Activated T-helper 2 cell treated with anti-CD3 and anti-CD28 coated beads, Interferon-gamma antibody, Interleukin-2, Interleukin-4, amounts not matched to agents 10 μg/mL and 5 μg/mL and 100 μg/mL, durations not matched to agents 14 hours and 24 hours and 36 hours (primary cell): ENCODE data around the gene NAGK. TPM values are rescaled to one million over a fixed set of nuclear protein-coding genes. Genes with fewer than 3 reads are reported as not detected.
"Not testable (repeated sequence)": the region's sequence is repeated elsewhere in the genome, so short reads cannot be mapped to it uniquely, and the experiment has no call there.

Experiments
- DNase-seq: peaks from one replicate; pipeline ENCODE4 v3.0.0; 2021; ENCODE audit warnings: low spot score
- H3K27ac Mint-ChIP-seq: one replicate; pipeline ENCODE4 v1.8.0; 2021; ENCODE audit warnings: mixed read lengths
- H3K27me3 Mint-ChIP-seq: one replicate; pipeline ENCODE4 v1.8.0; 2021; ENCODE audit warnings: low read depth, mixed read lengths
- H3K36me3 Mint-ChIP-seq: one replicate; pipeline ENCODE4 v1.8.0; 2021; ENCODE audit warnings: low read depth, mixed read lengths
- H3K4me1 Mint-ChIP-seq: one replicate; pipeline ENCODE4 v1.8.0; 2021; ENCODE audit warnings: low read depth, mixed read lengths
- H3K4me3 Mint-ChIP-seq: one replicate; pipeline ENCODE4 v1.8.0; 2021; ENCODE audit warnings: low read depth, mild to moderate bottlenecking, moderate library complexity, mixed read lengths
- H3K9me3 Mint-ChIP-seq: one replicate; pipeline ENCODE4 v1.8.0; 2021; ENCODE audit warnings: mixed read lengths
- intact Hi-C: fragments of 100-400 bp; cut with micrococcal nuclease; formaldehyde crosslinking; loops from one replicate; pipeline ENCODE4 v1.15.1; 2023
- total RNA-seq: library from RNA; stranded (reverse); gene quantifications from 2 replicates; pipeline ENCODE4 v1.2.3, GENCODE V29; 2022

The NAGK gene
- 59.3 and 62.4 TPM in 2 replicates for total RNA-seq

DNA sequence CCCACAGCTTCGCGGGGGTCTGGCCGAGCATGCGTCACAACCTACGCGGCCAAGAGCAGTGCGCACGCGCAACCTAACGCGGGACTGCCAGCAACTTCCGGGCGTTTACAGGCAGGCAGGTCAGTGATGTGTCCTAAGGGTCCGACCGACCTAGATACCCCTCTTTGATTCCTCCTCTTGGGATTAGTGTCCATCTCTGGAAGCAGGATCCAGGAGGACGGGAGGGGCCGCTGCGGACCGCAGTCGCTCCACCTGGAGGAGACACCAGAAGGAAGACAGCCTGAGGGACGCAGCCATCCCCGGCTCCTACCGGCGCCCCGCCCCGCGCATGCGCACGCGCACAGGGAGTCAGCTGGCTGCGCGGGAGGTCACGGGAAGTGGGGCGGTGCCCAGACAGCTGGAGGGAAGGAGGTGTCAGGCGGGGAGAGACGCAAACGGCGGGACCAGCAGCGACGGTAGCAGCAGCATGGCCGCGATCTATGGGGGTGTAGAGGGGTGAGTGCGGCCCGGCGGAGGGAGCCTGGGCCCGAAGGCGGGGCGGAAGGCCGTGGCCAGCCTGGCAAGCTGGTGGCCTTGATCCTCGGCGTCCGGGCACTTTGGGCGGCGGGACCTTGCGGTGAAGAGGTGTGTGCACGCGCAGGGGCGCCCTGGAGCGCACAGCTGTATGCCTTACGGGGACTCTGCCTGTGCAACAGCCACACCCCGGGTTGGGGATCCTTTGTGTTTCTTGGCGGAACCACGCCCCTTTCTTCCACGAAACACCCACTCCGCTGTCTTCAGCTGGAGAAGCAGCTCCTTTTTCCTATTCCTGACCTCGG lies at the start of gene NAGK:
Gene NAGK, plus strand, starts transcription at position 431 of the 818 bp plus-strand sequence. Its CDS starts 36 bp downstream, at position 467.
- peaks cover 44% of the 10 kb centered on the region for H3K4me1 Mint-ChIP-seq
- peak within 1 kb of the TSS; percentile 95 for H3K4me3 Mint-ChIP-seq
- peaks cover 19% of the 10 kb centered on the region for H3K36me3 Mint-ChIP-seq
- H3K9me3 Mint-ChIP-seq, result no peaks in the 10 kb centered on the region
- DNase-seq, result peak; percentile 97
- H3K27me3 Mint-ChIP-seq, result peaks cover 1% of the 10 kb centered on the region
- peak within 1 kb of the TSS; percentile 94 for H3K27ac Mint-ChIP-seq
- intact Hi-C loops, result loop anchor here (1.0 kb wide), 2 partner anchors 62 to 159 kb away; partner anchors contain the start of genes MCEE, MPHOSPH10 and PAIP2B

DNA sequence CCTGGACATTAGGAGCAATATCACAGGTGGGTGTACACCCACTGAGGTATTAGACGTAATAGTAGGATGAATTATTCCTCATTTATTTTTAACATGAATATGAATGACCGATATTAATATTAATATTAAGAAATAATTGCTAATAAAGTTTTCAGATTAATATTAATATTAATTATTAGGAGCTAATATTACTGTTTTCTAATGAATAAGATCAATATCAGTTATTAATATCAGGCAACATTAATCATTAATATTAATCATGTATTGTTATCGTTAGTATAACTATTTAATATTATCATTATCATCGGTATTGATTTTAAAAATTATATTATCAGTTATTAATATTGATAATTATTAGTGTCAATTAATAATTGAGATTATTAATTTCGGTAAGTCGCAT lies 48.5 kb upstream of the NAGK start:
- H3K36me3 Mint-ChIP-seq, intact Hi-C loops, H3K4me3 Mint-ChIP-seq, H3K9me3 Mint-ChIP-seq, H3K27me3 Mint-ChIP-seq, DNase-seq, H3K27ac Mint-ChIP-seq: not testable (repeated sequence)
- H3K4me1 Mint-ChIP-seq, result peaks cover 13% of the 10 kb centered on the region

DNA sequence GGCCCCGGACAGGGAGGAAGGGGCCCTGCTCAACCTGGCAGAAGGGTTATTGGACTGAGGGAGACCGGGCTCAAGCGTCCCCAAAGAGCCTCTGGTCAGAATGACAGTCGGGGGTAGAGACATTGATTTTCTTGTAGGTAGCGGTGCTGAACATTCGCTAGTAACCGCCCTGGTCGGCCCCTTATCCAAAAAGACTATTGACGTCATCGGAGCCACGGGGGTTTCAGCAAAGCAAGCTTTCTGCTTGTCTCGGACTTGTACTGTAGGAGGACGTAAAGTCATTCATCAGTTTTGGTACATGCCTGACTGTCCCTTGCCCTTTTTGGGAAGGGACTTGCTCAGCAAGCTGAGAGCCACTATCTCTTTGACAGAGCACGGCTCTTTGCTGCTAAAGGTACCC lies 47.1 kb upstream of the NAGK start:
- not testable (repeated sequence) for H3K4me3 Mint-ChIP-seq, H3K36me3 Mint-ChIP-seq, H3K27ac Mint-ChIP-seq

DNA sequence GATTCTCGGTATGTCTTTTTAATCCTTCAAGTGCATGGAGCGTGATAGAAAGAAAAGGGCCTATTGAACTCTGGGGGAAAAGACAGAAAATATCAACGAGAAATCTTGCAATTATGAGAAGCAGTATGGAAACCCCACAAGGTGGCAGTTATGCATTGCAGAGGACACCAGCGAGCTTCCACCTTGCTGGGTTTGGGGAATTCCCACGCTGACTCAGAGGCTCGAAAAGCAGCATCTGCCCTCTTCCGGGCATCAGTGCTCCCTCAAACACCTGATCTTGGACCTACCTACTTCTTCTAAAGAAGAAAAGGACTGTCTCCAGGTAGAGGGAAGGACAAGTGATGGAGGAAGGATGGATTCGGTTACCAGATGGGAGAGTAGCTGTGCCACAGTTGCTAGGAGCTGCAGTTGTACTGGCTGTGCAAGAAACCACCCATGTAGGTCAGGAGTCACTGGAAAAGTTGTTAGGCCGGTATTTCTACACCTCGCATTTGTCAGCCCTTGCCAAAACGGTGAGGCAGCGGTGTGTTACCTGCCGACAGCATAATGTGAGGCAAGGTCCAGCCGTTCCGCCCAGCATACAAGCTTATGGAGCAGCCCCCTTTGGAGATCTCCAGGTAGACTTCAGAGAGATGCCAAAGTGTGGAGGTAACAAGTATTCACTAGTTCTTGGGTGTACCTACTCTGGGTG lies 44.8 kb upstream of the NAGK start:
- H3K9me3 Mint-ChIP-seq, H3K27me3 Mint-ChIP-seq, H3K27ac Mint-ChIP-seq, H3K4me3 Mint-ChIP-seq, H3K36me3 Mint-ChIP-seq, intact Hi-C loops: not testable (repeated sequence)
- DNase-seq, result peak; percentile 40
- H3K4me1 Mint-ChIP-seq, result peaks cover 13% of the 10 kb centered on the region

More for the DNA sequence above, 47.1 kb upstream of the NAGK start:
- H3K27me3 Mint-ChIP-seq, DNase-seq, intact Hi-C loops, H3K9me3 Mint-ChIP-seq: not testable (repeated sequence)
- peaks cover 13% of the 10 kb centered on the region for H3K4me1 Mint-ChIP-seq

DNA sequence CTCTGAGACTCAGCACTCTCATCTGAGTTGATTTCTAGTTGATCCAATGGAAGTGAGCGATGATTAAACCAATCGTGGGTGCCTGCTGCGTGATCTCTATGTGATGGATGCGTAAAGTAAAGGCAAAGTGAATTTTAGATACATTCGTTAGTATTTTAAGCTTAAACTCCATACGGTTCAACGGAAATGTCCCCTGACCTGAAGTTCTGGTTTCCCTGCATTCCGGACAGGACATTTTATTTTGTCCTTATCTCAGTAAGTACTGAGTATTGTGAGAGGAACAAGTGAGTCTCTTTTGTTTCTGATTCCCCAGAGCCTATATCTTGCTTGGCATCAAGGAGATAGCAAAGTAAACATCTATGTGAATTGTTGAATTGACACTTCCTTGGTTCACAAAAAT lies 32.2 kb upstream of the NAGK start:
- H3K36me3 Mint-ChIP-seq, H3K9me3 Mint-ChIP-seq, intact Hi-C loops, DNase-seq, H3K4me1 Mint-ChIP-seq, H3K27ac Mint-ChIP-seq, H3K4me3 Mint-ChIP-seq: not testable (repeated sequence)
- peaks cover 12% of the 10 kb centered on the region for H3K27me3 Mint-ChIP-seq

DNA sequence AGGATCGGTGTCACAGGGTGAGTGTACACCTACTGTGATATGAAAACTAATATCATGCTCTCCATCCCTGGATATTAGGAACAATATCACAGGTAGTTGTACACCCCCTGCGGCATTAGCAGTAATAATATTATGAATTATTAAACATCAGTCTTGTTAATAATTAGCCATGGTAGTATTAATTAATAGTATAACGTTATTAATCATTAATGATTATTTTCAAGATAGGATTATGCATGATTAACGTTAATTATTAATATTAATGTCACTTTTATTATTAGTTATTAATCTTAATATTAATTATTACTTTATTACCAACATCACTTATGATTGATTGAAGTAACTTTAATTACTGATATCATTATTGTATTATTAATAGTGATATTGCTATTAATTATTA lies 26.2 kb upstream of the NAGK start:
- no peak for DNase-seq
- no peak overlapping the region for H3K27ac Mint-ChIP-seq
- H3K4me3 Mint-ChIP-seq, result no peak overlapping the region
- H3K27me3 Mint-ChIP-seq, result peaks cover 2% of the 10 kb centered on the region
- H3K9me3 Mint-ChIP-seq, result no peaks in the 10 kb centered on the region
- H3K36me3 Mint-ChIP-seq, result no peaks in the 10 kb centered on the region
- intact Hi-C loops, result no loop called here
- no peaks in the 10 kb centered on the region for H3K4me1 Mint-ChIP-seq

DNA sequence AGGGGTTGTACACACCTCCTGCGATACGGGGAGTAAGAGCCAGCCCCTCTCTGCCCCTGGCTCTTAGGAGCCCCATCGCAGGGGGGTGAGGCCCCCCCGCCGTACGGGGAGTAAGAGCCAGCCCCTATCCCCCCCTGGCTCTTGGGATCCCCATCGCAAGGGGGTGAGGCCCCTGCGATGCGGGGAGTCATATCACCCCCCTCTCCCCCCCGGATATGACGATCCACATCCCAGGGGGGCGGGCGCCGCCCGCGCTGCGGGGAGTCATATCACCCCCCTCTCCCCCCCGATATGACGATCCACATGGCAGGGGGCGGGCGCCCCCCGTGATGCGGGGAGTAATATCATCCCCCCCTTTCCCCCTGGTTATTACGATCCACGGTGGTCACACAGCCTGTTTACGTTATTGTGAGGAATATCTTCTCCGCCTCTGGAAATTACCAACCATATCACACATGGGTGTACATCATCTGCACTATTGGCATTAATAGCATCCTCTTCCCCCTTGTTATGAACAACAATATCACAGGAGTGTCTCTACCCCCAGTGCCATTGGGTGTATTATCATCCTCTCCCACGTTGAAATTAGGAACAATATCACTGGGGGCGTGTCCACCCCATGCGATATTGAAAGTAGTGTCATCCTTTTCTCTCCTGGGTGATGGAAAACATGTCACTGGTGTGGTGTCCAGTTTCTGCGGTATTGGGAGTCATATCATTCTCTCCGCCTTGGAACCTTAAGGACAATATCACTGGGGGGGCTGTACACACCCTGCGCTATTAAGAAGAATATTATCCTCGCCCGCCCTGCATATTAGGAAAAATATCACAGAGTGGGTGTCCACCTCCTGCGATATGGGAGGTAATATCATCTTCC lies 24.7 kb upstream of the NAGK start:
- no peaks in the 10 kb centered on the region for H3K36me3 Mint-ChIP-seq
- H3K27ac Mint-ChIP-seq, result no peak overlapping the region
- no peak overlapping the region for H3K4me3 Mint-ChIP-seq
- intact Hi-C loops, result no loop called here
- no peak for DNase-seq
- no peaks in the 10 kb centered on the region for H3K4me1 Mint-ChIP-seq
- H3K27me3 Mint-ChIP-seq, result no peaks in the 10 kb centered on the region
- no peaks in the 10 kb centered on the region for H3K9me3 Mint-ChIP-seq

DNA sequence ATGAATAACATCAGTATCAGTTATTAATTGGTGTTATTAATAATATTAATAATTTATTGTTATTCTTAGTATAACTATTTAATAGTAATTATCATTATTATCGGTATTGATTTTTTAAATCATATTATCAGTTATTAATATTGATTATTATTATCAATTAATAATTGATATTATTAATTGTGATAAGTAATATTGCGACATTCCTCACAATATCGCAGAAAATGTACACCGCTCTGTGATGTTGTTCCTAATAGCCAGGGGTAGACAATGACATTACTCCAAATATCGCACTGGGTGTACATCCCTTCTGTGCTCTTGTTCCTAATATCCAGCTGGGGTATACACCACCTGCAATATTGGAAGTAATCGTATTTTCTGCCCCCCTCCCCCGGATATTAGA lies 23.3 kb upstream of the NAGK start:
- Mint-ChIP-seq H3K9me3 (no peaks in the 10 kb centered on the region), H3K4me1 (peaks cover 4% of the 10 kb centered on the region), H3K27ac (no peak overlapping the region), H3K36me3 (no peaks in the 10 kb centered on the region), H3K27me3 (no peaks in the 10 kb centered on the region), H3K4me3 (no peak overlapping the region)
- intact Hi-C loops, result no loop called here
- no peak for DNase-seq

DNA sequence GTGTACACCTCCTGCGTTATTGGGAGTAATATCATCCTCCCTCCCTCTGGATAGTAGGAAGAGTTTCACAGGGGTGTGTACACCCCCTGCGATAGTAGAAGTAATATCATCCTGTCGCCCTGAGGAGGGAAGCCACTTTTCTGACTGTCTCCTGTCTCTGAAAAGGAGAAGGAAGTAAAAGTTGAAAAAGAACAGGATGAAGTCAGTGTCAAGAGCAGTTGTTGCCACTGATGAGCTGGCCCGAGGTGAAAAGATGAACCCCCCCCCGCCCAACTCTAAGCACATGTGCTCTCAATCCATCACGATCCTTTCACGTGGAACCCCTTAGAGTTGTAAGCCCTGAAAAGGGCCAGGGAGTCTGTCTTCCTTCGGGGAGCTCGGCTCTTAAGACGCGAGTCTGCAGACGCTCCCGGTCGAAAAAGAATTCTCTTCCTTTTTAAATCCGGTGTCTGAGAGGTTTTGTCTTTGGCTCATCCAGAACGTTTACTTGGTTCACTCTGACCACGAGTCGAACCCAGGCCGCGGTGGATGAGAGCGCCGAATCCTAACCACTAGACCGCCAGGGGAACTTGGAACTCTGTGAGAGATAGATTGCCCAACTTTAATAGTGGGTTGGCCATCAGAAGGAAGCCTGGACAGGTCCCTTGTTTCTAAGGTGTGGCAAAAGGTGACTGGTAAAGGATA lies 22.4 kb upstream of the NAGK start:
- no peak for DNase-seq
- H3K27me3 Mint-ChIP-seq, result no peaks in the 10 kb centered on the region
- intact Hi-C loops, result no loop called here
- H3K9me3 Mint-ChIP-seq, result no peaks in the 10 kb centered on the region
- no peaks in the 10 kb centered on the region for H3K36me3 Mint-ChIP-seq
- H3K4me3 Mint-ChIP-seq, result no peak overlapping the region
- H3K27ac Mint-ChIP-seq, result no peak overlapping the region
- peaks cover 4% of the 10 kb centered on the region for H3K4me1 Mint-ChIP-seq

DNA sequence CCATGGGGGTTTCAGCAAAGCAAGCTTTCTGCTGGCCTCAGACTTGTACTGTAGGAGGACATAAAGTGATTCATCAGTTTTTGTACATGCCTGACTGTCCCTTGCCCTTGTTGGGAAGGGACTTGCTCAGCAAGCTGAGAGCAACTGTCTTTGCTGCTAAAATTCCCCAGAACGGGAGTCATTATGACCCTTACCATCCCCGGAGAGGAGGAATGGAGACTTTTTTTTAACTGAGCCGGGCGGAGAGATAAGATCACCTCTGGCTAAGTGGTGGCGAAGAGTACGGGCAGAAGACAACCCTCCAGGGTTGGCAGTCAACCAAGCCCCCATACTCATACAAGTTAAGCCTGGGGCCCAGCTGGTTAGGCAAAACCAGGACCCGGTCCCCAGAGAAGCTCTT lies 20.4 kb upstream of the NAGK start:
- intact Hi-C loops, result no loop called here

DNA sequence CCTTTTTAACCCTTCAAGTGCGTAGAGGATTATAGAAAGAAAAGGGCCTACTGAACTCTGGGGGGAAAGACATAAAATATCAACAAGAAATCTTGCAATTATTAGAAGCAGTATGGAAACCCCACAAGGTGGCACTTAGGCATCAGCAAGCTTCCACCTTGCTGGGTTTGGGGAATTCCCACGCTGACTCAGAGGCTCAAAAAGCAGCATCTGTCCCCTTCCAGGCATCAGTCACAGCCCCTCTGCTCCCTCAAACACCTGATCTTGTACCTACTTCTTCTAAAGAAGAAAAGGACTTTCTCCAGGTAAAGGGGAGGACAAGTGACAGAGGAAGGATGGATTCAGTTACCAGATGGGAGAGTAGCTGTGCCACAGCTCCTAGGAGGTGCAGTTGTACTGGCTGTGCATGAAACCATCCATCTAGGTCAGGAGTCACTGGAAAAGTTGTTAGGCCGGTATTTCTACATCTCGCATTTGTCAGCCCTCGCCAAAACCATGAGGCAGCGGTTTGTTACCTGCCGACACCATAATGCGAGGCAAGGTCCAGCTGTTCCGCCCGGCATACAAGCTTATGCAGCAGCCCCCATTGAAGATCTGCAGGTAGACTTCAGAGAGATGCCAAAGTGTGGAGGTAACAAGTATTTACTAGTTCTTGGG lies 18.6 kb upstream of the NAGK start:
- H3K4me3 Mint-ChIP-seq, H3K9me3 Mint-ChIP-seq, H3K27me3 Mint-ChIP-seq, H3K36me3 Mint-ChIP-seq, DNase-seq, intact Hi-C loops, H3K27ac Mint-ChIP-seq, H3K4me1 Mint-ChIP-seq: not testable (repeated sequence)

More for the DNA sequence above, 20.4 kb upstream of the NAGK start:
- H3K36me3 Mint-ChIP-seq, result no peaks in the 10 kb centered on the region
- no peak for DNase-seq
- H3K27me3 Mint-ChIP-seq, result no peaks in the 10 kb centered on the region
- peaks cover 4% of the 10 kb centered on the region for H3K4me1 Mint-ChIP-seq
- no peak overlapping the region for H3K27ac Mint-ChIP-seq
- H3K9me3 Mint-ChIP-seq, result no peaks in the 10 kb centered on the region
- H3K4me3 Mint-ChIP-seq, result no peak overlapping the region

DNA sequence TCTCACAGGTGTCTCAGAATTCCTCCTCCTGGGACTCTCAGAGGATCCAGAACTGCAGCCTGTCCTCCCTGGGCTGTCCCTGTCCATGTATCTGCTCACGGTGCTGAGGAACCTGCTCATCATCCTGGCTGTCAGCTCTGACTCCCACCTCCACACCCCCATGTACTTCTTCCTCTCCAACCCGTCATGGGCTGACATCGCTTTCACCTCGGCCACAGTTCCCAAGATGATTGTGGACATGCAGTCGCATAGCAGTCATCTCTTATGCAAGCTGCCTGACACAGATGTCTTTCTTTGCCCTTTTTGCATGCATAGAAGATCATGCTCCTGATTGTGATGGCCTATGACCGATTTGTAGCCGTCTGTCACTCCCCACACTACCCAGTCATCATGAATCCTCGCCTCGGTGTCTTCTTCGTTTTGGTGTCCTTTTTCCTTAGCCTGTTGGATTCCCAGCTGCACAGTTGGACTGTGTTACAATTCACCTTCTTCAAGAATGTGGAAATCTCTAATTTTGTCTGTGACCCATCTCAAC lies 13.2 kb upstream of the NAGK start:
- H3K4me1 Mint-ChIP-seq, intact Hi-C loops, DNase-seq, H3K27ac Mint-ChIP-seq, H3K9me3 Mint-ChIP-seq, H3K4me3 Mint-ChIP-seq, H3K36me3 Mint-ChIP-seq, H3K27me3 Mint-ChIP-seq: not testable (repeated sequence)
